T-helper 2 cell treated with Interferon-gamma antibody and Interleukin-4, amounts not matched to agents 5 μg/mL and 100 μg/mL, for 36 hours (primary cell): Measurements from ENCODE around the gene DDIT4L.
"Not testable (repeated sequence)": the region's sequence is repeated elsewhere in the genome, so short reads cannot be mapped to it uniquely, and the experiment has no call there.

Source experiments
- DNase-seq: peaks from one replicate; pipeline ENCODE4 v3.0.0; 2021; ENCODE audit warnings: low spot score
- H3K27ac Mint-ChIP-seq: one replicate; pipeline ENCODE4 v1.8.0; 2021; ENCODE audit warnings: mild to moderate bottlenecking, mixed read lengths
- H3K27me3 Mint-ChIP-seq: one replicate; pipeline ENCODE4 v1.8.0; 2021; ENCODE audit warnings: low read depth, mixed read lengths
- H3K36me3 Mint-ChIP-seq: one replicate; pipeline ENCODE4 v1.8.0; 2021; ENCODE audit warnings: low read depth, mixed read lengths
- H3K4me1 Mint-ChIP-seq: one replicate; pipeline ENCODE4 v1.8.0; 2021; ENCODE audit warnings: low read depth, mixed read lengths
- H3K4me3 Mint-ChIP-seq: one replicate; pipeline ENCODE4 v1.8.0; 2022; ENCODE audit warnings: mild to moderate bottlenecking, moderate library complexity, mixed read lengths
- H3K9me3 Mint-ChIP-seq: one replicate; pipeline ENCODE4 v1.8.0; 2021; ENCODE audit warnings: mixed read lengths

DDIT4L gene

GRCh38 chr4:100147198-100147597 lies 43.1 kb downstream of the DDIT4L start:
- H3K4me3 Mint-ChIP-seq = peak overlapping the region; percentile 9

GRCh38 chr4:100146756-100147155 lies 43.5 kb downstream of the DDIT4L start:
- H3K4me3 Mint-ChIP-seq = no peak overlapping the region
- no peaks in the 10 kb centered on the region for H3K9me3 Mint-ChIP-seq
- DNase-seq = no peak
- no peaks in the 10 kb centered on the region for H3K36me3 Mint-ChIP-seq
- H3K4me1 Mint-ChIP-seq = peaks cover 16% of the 10 kb centered on the region
- no peak overlapping the region for H3K27ac Mint-ChIP-seq
- no peaks in the 10 kb centered on the region for H3K27me3 Mint-ChIP-seq

More at GRCh38 chr4:100147198-100147597, 43.1 kb downstream of the DDIT4L start:
- Mint-ChIP-seq H3K9me3 (no peaks in the 10 kb centered on the region), H3K27ac (no peak overlapping the region), H3K36me3 (no peaks in the 10 kb centered on the region), H3K4me1 (peaks cover 16% of the 10 kb centered on the region), H3K27me3 (no peaks in the 10 kb centered on the region)
- no peak for DNase-seq

GRCh38 chr4:100137320-100137719 lies 52.9 kb downstream of the DDIT4L start:
- H3K27ac Mint-ChIP-seq, H3K4me3 Mint-ChIP-seq, H3K27me3 Mint-ChIP-seq, DNase-seq, H3K4me1 Mint-ChIP-seq, H3K36me3 Mint-ChIP-seq: not testable (repeated sequence)
- H3K9me3 Mint-ChIP-seq = peaks cover 20% of the 10 kb centered on the region
